Measurements from ENCODE around the gene MDK.

GRCh38 chr11:46373787-46374740 lies 7.4 kb upstream of the MDK start:
- TF ChIP-seq ZFP3 (CRISPR knock-in tag; IDR thresholded peaks at IDR 0.05) (no peak), CREB5 (CRISPR knock-in tag; IDR thresholded peaks at IDR 0.05; ENCODE audit: low read depth) (no peak), POU6F1 (CRISPR knock-in tag; IDR thresholded peaks at IDR 0.05; ENCODE audit: borderline replicate concordance, low read depth) (no peak), OSR1 (CRISPR knock-in tag; IDR thresholded peaks at IDR 0.05) (no peak), CSRNP3 (CRISPR knock-in tag; IDR thresholded peaks at IDR 0.05) (no peak), PATZ1 (CRISPR knock-in tag; IDR thresholded peaks at IDR 0.05; ENCODE audit: borderline replicate concordance) (no peak), GLIS3 (CRISPR knock-in tag; IDR thresholded peaks at IDR 0.05) (no peak), RARB (CRISPR knock-in tag; IDR thresholded peaks at IDR 0.05) (no peak), ESRRG (CRISPR knock-in tag; IDR thresholded peaks at IDR 0.05) (no peak), TOX (CRISPR knock-in tag; IDR thresholded peaks at IDR 0.05; ENCODE audit: borderline replicate concordance) (no peak), ISL1 (CRISPR knock-in tag; IDR thresholded peaks at IDR 0.05) (no peak)
